Measurements from ENCODE around the gene ZNF84. TPM values are rescaled to one million over a fixed set of nuclear protein-coding genes. Genes with fewer than 3 reads are reported as not detected.

Gene ZNF84
- polyA plus RNA-seq, 1 of the 3 experiments (the other 2 are of a cell fraction): 12.2 TPM

DNA sequence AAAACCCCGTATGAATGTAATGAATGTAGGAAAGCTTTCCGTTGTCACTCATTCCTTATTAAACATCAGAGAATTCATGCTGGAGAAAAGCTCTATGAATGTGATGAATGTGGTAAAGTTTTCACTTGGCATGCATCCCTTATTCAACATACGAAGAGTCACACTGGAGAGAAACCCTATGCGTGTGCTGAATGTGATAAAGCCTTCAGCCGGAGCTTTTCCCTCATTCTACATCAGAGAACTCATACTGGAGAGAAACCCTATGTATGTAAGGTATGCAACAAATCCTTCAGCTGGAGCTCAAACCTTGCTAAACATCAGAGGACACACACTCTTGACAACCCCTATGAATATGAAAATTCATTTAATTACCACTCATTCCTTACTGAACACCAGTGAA lies 68.9 kb downstream of the ZNF84 start:
- H3K4me3 ChIP-seq (ENCODE audit: low read depth in 2 of 2, low read length in 1 of 2): peak overlapping the region in 1 of 2 experiments; percentile 26; a peak in 1 of 4 replicates
- H3K27ac ChIP-seq (ENCODE audit: low read depth in 2 of 2, low read length in 1 of 2): no peak overlapping the region
- H3K27me3 ChIP-seq (ENCODE audit: insufficient read depth): no peaks in the 10 kb centered on the region
- H3K36me3 ChIP-seq (replicated peaks in 1 of 2; ENCODE audit: control insufficient read depth in 1 of 2, insufficient read depth in 2 of 2, low read length in 1 of 2): peaks cover 49 to 97% of the 10 kb centered on the region in 2 experiments
- no peaks in the 10 kb centered on the region for H4K20me1 ChIP-seq (ENCODE audit: insufficient read depth)
- no peaks in the 10 kb centered on the region for H3K79me2 ChIP-seq (ENCODE audit: insufficient read depth)
- no peaks in the 10 kb centered on the region for H3K4me1 ChIP-seq (ENCODE audit: control insufficient read depth in 1 of 2, insufficient read depth in 2 of 2, low read depth in 1 of 2, low read length in 1 of 2)
- no peak for TF ChIP-seq FOXJ3 (CRISPR knock-in tag; IDR thresholded peaks at IDR 0.05)
- no peak for TF ChIP-seq EP300 (IDR thresholded peaks at IDR 0.05; ENCODE audit: borderline replicate concordance in 1 of 2, low read depth in 1 of 2, low read length in 1 of 2)
- TF ChIP-seq, protein P1, sequence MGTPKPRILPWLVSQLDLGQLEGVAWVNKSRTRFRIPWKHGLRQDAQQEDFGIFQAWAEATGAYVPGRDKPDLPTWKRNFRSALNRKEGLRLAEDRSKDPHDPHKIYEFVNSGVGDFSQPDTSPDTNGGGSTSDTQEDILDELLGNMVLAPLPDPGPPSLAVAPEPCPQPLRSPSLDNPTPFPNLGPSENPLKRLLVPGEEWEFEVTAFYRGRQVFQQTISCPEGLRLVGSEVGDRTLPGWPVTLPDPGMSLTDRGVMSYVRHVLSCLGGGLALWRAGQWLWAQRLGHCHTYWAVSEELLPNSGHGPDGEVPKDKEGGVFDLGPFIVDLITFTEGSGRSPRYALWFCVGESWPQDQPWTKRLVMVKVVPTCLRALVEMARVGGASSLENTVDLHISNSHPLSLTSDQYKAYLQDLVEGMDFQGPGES (IDR thresholded peaks at IDR 0.05; ENCODE audit: low read depth, low read length): no peak
- no peak for TF ChIP-seq NFIC (IDR thresholded peaks at IDR 0.05; ENCODE audit: borderline replicate concordance)
- TF ChIP-seq SIN3A (IDR thresholded peaks at IDR 0.05; ENCODE audit: borderline replicate concordance, low read depth, low read length): no peak
- TF ChIP-seq EZH2phosphoT487 (IDR thresholded peaks at IDR 0.05; ENCODE audit: borderline replicate concordance, low read depth): no peak
- no peak for TF ChIP-seq TCF12 (IDR thresholded peaks at IDR 0.05)
- no peak for TF ChIP-seq GATA2 (CRISPR knock-in tag; IDR thresholded peaks at IDR 0.05)
- no peak for TF ChIP-seq REST (IDR thresholded peaks at IDR 0.05; ENCODE audit: low read depth, low read length)
- no peak for TF ChIP-seq CHD2 (IDR thresholded peaks at IDR 0.05; ENCODE audit: low read length, partially characterized antibody)
- TF ChIP-seq RFX5 (IDR thresholded peaks at IDR 0.05; ENCODE audit: low read length): no peak
- no peak for TF ChIP-seq SMC3 (IDR thresholded peaks at IDR 0.05; ENCODE audit: low read depth, low read length)
- TF ChIP-seq RAD21 (IDR thresholded peaks at IDR 0.05; ENCODE audit: low read length): no peak
- no peak for TF ChIP-seq CTCF (IDR thresholded peaks at IDR 0.05)
- no peak for TF ChIP-seq MXI1 (IDR thresholded peaks at IDR 0.05; ENCODE audit: low read depth, low read length)
- no peak for TF ChIP-seq RXRA (IDR thresholded peaks at IDR 0.05; ENCODE audit: borderline replicate concordance, low read depth)
- no peak for TF ChIP-seq RCOR1 (IDR thresholded peaks at IDR 0.05; ENCODE audit: low read length)
- no peak for TF ChIP-seq POLR2AphosphoS5 (IDR thresholded peaks at IDR 0.05; ENCODE audit: low read depth, low read length)
- ChIA-PET POLR2A (no interaction called here), CTCF (interaction anchor here (0.7 kb wide), 1 partner anchor 96 kb away, joined by 3 read pairs; no protein-coding TSS in a partner anchor)
- no peak overlapping the region for H3K4me2 ChIP-seq
- no peak for DNase-seq
- no peak overlapping the region for H3K9ac ChIP-seq
- H2AFZ ChIP-seq (ENCODE audit: low read depth): no peak overlapping the region
- peaks cover 13% of the 10 kb centered on the region for H3F3A ChIP-seq (replicated peaks; ENCODE audit: insufficient read depth)
- H3K9me2 ChIP-seq: no peaks in the 10 kb centered on the region
- peaks cover 82% of the 10 kb centered on the region for H3K9me3 ChIP-seq
- 99% methylated on average over 5 of the region's 5 CpGs for WGBS (ENCODE audit: low lambda C conversion rate)
